Stimulated activated CD8-positive, alpha-beta memory T cell treated with anti-CD3 and anti-CD28 coated beads, Interleukin-4, amount 100 ng/mL, for 4 hours (primary cell): ENCODE results near the gene AHNAK2.

Experiments
- DNase-seq, 2 donors: peaks; one replicate each; pipeline ENCODE4 v3.0.0-alpha.2; 2020; ENCODE audit warnings: low read depth in 2 of 2, low spot score in 1 of 2

Gene AHNAK2

DNA sequence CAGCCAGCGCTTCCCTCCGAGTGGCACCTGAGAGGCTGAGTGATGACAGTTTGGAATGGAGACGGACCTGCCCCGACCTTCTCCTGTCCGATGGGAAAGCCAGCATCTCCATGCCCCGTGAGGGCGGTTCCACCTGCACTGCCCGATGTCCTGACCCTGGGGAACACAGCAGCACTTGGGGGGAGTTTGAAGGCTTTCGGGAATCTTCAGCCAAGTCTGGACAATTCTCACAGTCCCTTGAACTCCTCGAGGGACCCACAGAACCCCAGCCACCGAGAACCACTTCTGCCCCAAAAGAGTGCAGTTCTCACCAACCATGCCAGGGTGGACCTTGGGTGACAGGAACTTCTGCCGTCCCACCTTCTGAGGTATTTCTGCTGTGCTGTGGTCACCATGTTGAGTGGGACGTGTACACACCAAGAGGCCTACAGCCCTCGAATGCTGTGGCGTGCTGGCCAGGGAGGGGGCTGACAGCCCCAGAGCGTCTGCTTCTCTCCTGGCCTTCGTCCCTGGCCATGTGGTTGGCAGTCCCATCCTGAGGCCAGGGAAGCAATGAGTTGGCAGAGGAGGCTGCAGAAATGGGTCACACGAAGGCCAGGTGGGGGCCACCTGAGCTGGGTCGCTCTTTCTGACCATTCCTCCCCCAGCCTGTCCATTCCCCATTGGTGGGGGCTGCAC is 8.5 kb upstream of the AHNAK2 start:
- no peak for DNase-seq

DNA sequence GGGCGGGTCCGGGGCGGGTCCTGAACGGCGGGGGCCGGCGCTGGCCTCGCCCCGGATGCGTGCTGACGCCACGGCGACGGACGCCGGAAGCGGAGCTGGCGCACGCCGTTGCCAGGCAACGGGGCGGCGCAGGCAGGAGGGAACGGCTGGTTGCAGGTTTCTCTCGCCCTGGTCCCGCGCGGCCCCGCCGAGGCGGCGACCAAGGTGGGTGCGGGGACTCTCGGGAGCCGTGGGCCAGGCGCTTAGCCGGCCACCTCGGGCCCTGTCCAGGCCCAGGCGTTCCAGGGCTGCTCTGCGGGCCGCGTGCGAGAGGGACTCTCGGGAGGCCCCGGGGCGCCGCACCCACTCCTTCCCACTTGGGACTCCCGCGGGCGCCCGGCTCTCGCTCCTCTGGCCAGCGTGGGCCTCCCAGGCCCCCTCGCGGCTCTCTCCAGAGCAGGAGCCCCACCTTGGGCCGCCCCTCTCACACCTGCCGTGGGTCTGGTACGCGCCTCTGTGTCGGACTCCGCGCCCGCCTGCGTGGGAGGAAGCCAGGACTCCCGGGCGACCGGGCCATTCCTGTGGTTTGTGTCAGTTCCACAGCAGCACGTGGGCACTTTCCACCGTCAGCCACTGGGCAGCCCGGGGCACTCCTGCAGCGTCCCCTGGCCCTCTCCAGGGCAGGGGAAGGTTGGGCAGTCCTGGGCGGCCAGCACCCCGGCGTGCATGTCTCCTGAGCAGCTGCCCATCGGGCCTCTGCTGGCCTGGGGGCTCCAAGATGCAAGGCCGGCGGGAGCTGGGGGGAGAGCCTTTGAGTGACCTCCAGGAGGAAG is 7.7 kb upstream of the AHNAK2 start, which contains the start of gene CLBA1:
TSS of gene CLBA1 (plus strand) at position 114 of the 812 bp plus-strand sequence. CDS start at position 758, 644 bp downstream.
- peak; percentile 53 to 74 for DNase-seq

DNA sequence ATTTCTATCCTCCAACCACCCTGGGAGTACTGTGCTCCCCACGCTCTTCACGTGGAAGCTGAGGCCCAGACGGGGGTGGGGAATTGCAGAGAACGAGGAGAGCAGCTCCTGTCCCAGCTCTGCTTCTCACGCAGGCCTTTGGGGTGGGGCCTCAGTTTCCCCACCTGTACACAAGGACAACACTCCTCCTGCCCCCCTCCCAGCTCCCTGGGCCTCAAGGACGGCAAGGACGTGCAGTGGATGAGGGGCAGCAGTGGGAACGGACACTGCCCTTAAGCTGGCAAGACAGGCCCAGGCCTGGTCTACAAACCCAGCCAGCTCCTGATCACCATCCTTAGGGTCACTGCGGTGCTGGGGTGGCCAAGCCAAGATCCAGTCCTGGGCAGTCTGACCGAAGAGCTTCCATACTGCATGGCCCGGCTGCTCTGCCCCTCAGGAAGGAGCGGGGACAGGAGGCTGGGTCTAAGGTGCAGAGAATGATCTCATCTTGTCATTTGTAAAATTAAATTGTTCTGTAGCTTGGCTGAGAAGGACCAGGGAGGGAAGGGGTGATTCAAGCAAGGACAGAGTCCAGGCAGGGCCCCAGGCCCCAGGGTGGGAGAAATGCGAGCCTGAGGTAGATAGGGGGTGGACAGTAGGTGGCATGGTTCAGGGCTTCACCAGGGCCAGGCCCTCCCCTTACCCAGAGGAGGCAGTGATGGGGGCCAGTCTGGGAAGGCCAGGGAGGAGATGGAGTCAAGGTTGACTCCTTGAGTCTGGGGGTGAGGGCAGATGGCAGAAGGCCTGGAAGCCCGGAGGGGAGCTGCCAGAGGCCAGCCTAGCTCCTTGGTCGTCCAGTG is 6.1 kb upstream of the AHNAK2 start:
- DNase-seq: no peak

DNA sequence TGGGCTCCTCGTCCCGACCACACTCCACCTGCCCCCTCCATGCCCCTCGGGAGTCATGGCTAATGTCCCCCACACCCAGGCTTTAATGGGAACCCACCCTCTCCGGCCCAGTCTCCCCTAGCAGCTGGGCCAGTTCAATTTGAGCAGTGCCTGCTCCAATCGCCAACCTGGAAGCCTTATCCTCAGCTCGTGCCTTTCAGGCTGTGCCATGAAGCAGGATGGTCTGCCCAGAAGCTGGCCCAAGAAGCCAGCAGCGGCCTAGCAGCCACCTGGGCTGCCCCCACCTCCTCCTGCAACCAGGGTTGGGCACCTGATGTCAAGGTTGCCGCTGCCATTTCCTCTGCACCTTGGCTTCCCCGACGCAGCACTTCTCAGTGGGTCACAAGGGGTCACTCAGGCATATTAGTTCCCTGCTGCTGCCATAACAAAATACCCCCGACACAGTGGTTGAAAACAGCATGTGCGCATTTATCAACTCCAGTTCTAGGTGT is 5.1 kb upstream of the AHNAK2 start:
- DNase-seq: no peak

DNA sequence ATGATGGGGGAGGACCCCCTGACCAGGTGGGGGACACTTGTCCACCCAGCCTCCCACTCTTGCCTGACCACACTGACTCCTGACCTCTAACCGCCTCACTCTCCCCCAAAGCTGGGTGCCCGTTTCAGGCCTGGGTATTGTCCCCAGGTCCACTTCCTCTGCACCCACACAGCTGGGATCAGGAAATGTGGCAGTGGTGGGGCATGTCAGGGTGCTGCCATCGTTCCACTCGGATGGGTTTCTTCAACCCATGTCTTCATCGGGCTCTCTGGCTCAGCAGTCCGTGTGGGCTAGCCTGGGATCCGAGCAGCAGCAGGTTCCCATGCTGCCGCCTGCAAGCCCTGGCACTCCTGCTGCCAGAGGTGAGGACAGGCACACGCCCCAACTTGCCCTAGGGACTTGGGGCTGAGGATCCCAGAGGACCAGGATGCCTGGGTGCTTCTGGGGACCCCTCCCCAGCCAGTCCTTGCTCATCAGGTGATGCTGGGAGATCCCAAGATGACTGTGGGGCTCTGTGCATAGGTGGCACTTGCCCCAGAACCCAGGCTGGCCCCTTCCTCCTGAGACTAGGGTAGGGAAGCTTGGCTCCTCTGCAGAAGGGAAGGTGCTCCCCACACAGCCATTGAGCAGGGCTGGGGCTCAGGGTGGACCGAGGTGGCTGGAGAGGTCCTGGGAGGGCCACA is 4.5 kb upstream of the AHNAK2 start:
- DNase-seq: no peak

- no peak for DNase-seq
Measured at GRCh38 chr14:104981699-104982541, 3.7 kb upstream of the AHNAK2 start.

- no peak for DNase-seq
Measured at GRCh38 chr14:104980611-104981531, 2.7 kb upstream of the AHNAK2 start.

GRCh38 chr14:104979758-104980610 is 1.8 kb upstream of the AHNAK2 start:
- DNase-seq: no peak

GRCh38 chr14:104978746-104979691 is 845 bp upstream of the AHNAK2 start:
- DNase-seq: no peak

DNA sequence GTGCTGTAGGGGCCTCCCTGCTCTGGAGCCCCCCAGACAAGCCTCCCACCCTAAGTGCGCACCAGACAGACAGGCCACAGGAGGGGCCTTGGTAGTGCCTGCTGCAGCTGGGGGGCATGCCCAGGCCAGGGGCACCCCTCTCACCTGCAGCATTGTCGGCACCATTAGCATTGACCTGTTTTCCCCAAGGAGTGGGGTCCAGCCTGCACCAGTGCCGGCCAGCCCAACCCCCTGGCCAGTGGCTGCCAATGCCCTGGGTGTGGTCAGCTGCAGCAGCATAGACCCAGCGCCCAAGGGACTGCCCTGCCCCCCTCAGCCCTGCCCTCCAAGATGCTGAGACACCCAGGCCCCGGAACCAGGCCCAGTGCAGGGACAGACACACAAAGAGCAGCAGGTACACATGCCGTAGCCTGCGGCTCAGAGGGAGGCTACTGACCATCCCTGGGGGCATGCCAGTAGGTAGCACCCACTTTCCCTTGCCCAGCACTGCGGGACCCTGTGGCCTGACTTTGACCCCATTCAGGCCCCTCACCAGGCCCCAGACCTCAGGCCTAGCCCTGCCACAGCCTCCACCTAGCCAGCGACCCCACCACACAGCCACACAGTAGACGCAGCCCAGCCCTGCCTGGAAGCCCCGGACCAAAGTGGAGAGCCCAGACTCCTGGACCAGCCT is 1.0 kb downstream of the AHNAK2 start:
- DNase-seq: no peak

GRCh38 chr14:104976198-104977007 is 1.8 kb downstream of the AHNAK2 start:
- peak; percentile 61 to 79 for DNase-seq

GRCh38 chr14:104975481-104976197 is 2.5 kb downstream of the AHNAK2 start:
- no peak for DNase-seq

GRCh38 chr14:104974665-104975390 is 3.3 kb downstream of the AHNAK2 start:
- no peak for DNase-seq

DNA sequence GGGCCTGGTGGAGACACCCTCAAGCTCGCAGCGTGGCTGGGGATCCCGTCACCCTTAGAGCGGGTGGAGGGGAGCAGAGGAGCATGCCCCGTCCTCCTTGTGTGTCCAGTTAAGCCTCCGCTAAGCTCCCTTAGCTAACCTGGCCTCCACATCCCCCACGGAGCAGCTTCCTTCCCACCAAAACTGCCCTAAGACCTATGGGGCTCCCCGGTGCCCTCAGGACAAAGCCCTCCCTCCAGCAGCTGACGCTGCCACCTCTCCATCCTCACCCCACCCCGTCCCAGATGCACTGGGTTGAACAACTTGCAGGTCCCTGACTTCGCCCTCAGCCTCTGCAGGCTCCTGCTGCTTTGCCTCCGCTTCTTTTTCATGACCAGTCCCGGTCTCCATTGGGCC is 4.0 kb downstream of the AHNAK2 start:
- no peak for DNase-seq
